ENCODE measurements around the gene EIF2AK2.

DNA sequence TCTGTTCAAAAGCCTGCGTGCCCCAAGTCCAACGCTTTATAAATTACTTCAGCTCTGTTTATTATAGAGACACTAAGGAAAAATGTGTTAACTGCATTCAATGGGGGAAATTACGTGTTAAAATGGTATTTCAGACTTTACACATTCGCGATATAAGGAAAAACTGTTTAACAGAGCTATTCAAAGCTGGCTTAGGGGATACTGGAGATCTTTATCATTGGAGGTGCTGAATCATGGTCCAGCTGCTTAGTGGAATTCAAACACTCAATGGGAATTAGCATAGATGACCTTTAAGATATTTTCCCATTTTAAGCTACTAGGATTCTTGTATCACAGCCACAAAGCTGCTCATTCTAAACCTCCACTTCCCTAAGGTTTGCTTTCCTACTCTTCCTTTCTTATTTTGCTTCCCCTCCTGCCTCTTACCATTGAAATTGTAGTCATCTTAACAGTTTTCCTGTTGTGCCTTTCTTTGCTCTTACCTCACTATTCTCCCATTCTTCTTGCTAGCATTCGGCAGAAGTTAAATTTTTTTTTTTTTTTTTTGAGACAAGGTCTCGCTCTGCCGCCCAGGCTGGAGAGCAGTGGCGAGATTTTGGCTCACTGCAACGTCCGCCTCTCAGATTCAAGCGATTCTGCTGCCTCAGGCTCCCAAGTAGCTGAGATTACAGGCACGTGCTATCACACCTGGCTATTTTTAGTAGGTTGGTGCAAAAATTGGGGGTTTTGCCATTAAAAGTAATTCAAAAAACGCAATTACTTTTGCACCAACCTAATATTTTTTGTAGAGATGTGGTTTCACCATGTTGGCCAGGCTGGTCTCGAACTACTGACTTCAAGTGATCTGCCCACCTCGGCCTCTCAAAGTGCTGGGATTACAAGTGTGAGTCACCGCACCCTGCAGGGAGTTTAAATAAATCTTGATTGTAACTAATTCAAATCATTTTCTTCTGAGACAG is 25.2 kb upstream of the EIF2AK2 start:
- TF ChIP-seq POLR2A (IDR thresholded peaks at IDR 0.05), result no peak
- TF ChIP-seq, protein P1, sequence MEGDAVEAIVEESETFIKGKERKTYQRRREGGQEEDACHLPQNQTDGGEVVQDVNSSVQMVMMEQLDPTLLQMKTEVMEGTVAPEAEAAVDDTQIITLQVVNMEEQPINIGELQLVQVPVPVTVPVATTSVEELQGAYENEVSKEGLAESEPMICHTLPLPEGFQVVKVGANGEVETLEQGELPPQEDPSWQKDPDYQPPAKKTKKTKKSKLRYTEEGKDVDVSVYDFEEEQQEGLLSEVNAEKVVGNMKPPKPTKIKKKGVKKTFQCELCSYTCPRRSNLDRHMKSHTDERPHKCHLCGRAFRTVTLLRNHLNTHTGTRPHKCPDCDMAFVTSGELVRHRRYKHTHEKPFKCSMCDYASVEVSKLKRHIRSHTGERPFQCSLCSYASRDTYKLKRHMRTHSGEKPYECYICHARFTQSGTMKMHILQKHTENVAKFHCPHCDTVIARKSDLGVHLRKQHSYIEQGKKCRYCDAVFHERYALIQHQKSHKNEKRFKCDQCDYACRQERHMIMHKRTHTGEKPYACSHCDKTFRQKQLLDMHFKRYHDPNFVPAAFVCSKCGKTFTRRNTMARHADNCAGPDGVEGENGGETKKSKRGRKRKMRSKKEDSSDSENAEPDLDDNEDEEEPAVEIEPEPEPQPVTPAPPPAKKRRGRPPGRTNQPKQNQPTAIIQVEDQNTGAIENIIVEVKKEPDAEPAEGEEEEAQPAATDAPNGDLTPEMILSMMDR (IDR thresholded peaks at IDR 0.05), result no peak
